GM21717 (cell line): ENCODE data around the gene HOXB13.

Experiments used
- ATAC-seq: cut with Tn5 transposase; IDR thresholded peaks from one replicate; pipeline ENCODE4 v1.9.1; 2021; ENCODE audit warnings: mild to moderate bottlenecking, moderate library complexity; ENCODE audit not compliant: unreplicated experiment

HOXB13 gene

GRCh38 chr17:48715496-48716399 lies 12.8 kb downstream of the HOXB13 start:
- no peak for ATAC-seq

- ATAC-seq = no peak
These were observed 17.4 kb downstream of the HOXB13 start for GRCh38 chr17:48711128-48711527.

DNA sequence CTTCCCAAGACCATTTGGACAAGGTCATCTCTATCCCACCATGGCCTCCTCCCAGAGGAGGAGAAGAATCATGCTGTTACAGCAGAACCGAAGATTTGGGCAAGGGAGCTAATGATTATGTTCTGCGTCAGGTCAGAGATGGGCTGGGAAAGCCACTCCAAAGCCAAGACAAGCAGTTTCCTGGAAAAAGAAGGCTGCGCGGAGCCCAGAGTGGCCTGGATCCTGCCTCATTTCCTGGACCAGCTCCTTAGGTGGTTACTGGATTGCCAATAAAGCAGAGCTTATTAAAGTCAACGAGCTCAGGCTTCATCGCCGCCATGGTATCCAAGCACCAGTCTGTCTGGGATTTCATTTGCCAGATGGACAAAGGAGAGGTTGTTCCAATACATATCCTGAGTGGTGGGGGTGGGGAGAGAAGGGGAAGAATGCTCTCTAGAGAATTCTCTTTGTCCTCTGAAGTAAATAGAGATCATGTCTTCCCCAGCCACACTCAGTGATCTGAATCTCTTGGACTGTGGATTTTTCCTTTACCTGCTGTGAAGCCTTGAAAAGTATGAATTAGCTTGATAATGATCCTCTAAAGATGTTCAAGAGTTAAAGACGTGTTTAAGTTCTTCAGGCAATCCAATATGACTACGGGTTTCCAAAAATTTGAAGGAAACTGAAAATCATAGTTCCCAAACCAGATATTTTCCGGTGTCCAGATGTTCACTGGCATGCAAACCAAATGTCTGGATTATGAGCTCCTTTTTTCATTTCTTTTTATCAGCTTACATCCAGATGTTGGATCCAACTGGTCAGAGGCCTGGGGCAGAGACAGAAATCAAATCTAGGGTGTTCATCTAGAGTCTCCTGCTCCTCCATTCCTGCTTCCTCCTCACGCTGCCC lies 23.9 kb downstream of the HOXB13 start:
- ATAC-seq = no peak

GRCh38 chr17:48701864-48702532 lies 26.6 kb downstream of the HOXB13 start:
- no peak for ATAC-seq

DNA sequence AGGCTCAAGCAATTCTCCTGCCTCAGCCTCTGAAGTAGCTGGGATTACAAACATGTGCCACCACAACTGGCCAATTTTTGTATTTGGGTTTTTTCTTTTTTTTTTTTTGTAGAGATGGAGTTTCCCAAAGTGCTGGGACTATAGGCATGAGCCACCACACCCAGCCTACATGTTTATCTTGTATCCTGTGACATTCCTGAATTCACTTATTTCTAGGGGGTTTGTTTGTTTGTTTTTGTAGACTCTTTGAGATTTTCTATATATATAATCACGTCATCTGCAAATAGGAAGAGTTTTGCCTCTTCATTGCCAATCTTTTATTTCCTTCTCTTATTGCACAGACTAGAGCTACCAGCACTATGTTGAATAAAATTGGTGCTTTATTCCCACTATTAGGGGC lies 35.4 kb downstream of the HOXB13 start:
- ATAC-seq = no peak

DNA sequence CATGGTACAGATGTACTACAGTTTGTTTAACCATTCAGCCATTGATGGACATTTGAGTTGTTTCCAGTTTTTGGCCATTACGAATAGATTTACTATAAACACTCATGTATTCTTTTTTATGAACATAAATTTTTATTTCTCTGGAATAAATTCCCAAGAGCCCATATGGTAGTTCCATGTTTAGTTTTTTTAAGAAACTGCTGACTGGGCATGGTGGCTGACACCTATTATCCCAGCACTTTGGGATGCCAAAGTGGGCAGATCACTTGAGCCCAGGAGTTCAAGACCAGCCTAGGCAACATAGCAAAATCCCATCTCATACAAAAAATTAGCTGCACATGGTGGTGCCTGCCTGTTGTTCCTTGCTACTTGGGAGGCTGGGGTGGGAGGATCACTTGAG lies 36.5 kb downstream of the HOXB13 start:
- ATAC-seq = no peak

DNA sequence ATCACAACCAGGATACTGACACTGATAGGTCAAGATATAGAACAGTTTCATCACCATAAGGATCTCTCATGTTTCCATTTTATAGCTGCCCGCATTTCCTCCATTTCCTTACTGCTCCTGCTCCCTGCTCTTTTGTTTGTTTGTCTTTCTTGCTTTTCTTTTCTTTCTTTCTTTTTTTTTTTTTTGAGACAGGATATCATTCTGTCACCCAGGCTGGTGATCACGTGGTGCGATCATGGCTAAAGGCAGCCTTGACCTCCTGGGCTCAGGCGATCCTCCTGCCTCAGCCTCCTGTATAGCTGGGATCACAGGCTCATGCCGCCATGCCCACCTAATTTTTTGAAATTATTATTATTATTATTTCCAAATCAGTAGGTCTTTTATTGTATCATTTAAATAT lies 37.9 kb downstream of the HOXB13 start:
- ATAC-seq = no peak

DNA sequence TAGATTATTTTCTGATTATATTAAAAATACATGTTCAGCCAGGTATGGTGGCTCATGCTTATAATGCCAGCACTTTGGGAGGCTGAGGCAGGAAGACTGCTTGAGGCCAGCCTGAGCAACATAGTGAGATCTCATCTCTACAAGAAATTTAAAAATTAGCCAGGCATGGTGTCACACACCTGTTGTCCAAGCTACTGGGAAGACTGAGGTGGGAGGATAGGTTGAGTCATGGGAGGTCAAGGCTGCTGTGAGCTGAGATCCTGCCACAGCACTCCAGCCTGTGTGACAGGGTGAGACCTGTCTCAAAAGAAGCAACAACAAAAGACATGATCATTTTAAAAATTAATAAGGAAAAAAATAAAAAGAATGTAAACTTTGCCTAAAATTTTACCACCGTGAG lies 46.9 kb downstream of the HOXB13 start:
- no peak for ATAC-seq

GRCh38 chr17:48679385-48680096 lies 49.0 kb downstream of the HOXB13 start:
- ATAC-seq = no peak

GRCh38 chr17:48678141-48678971 lies 50.2 kb downstream of the HOXB13 start:
- ATAC-seq = no peak

DNA sequence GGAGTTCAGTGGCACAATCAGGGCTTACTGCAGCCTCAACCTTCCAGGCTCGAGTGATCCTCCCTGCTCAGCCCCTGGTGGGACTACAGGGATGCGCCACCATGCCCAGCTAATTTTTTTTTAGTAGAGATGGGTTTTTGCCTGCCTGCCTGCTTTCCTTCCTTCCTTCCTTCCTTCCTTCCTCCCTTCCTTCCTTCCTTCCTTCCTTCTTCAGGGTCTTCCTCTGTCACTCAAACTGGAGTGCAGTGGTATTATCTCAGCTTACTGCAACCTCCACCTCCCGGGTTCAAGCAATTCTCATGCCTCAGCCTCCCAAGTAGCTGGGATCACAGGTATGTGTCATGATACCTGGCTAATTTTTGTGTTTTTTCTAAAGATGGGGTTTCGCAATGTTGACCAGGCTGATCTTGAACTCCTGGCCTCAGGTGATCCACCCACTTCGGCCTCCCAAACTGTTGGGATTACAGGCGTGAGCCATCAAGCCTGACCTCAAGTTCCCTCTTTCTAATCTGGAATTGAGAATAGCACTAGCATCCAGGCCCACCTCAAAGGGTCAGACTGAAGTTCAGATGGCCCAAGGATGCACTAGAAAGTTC lies 51.5 kb downstream of the HOXB13 start:
- ATAC-seq = no peak
